Measurements from ENCODE around the gene FAM78B.

FAM78B gene

DNA sequence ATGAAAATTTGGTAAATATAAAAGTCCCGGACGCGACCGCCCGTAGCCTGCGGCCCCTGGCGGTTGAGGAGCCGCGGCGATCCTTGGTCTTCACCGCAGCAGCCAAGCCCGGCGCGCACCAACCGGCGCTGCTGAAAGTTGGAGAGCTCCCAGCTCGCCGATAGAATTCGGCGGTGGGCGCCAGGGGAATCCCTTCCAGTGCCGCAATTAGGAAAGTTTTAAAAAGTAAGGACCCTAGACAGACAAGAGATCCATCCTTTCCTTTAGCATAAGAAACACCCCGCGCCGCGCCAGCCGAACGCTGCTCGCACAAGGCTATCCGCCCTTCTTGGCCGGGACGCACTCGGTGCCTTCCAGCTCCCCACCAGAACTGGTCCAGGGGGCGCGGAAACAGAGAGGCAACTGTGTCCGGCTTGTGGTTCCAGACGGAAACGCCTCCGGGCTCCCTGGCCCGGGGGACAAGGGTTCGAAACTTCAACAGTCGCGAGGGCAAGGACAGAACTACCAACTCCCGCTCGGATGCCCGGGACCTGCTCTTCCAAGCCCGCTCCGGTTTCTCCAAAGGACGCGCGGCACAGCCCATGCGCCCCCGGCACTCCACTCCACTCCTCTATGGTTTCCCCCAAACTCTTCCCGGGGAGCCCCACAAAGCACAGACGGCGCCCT, 1.7 kb downstream of the FAM78B start:
- Histone ChIP-seq H3K36me3 (ENCODE audit: insufficient read depth, low read length) (no peaks in the 10 kb centered on the region), H3K27me3 (ENCODE audit: insufficient read depth, low read length) (peaks cover 64% of the 10 kb centered on the region), H3K27ac (ENCODE audit: low read depth, low read length) (no peak overlapping the region), H3K79me2 (ENCODE audit: control insufficient read depth, insufficient read depth, low read length, unreplicated experiment) (no peaks in the 10 kb centered on the region), H3K4me1 (ENCODE audit: control insufficient read depth, insufficient read depth, low read length, unreplicated experiment) (no peaks in the 10 kb centered on the region), H2AFZ (ENCODE audit: low read length, unreplicated experiment) (no peak overlapping the region), H3K4me3 (ENCODE audit: low read depth, low read length) (no peak overlapping the region)

DNA sequence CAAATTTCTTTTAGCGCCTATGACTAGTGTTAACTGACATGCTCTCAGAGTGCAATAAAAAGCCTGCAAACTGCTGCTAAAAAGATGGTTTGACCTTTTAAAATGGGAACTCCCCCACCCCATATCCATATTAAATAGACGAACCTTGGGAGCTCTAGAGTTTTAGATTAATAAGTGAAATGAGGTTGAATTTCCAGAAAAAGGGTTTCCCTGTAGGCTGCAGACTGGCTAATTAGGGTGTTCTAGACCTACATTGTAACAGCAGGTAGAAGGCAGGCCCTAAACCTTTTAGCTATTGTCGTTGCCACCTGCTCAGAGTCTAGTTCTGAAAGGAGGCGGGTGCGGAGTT, 2.2 kb downstream of the FAM78B start:
- no peaks in the 10 kb centered on the region for H3K36me3 ChIP-seq (ENCODE audit: insufficient read depth, low read length)
- no peaks in the 10 kb centered on the region for H3K79me2 ChIP-seq (ENCODE audit: control insufficient read depth, insufficient read depth, low read length, unreplicated experiment)
- no peak overlapping the region for H3K4me3 ChIP-seq (ENCODE audit: low read depth, low read length)
- H3K4me1 ChIP-seq (ENCODE audit: control insufficient read depth, insufficient read depth, low read length, unreplicated experiment) = no peaks in the 10 kb centered on the region
- no peak overlapping the region for H3K27ac ChIP-seq (ENCODE audit: low read depth, low read length)
- peaks cover 64% of the 10 kb centered on the region for H3K27me3 ChIP-seq (ENCODE audit: insufficient read depth, low read length)
- no peak overlapping the region for H2AFZ ChIP-seq (ENCODE audit: low read length, unreplicated experiment)

DNA sequence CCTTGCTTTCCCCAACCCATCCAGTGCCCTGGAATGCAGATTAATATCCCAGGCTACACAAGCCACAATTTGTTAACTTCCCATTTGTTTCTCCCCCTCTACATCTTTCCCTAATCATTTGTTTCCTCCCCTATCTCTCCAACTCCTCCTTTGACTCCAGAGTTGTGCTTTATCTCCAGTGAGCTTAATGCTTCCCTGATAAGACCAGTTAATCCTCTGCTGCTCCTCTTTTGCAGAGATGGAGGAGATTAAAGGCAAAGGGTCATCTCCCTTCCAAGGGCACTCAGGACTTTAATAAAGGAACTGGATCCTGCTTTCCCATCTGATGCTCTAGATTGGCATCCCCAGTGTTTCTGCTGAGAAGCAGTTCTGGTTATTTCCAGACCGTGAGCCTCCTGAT, 7.1 kb downstream of the FAM78B start:
- Histone ChIP-seq H3K27ac (ENCODE audit: low read depth, low read length) (no peak overlapping the region), H3K4me3 (ENCODE audit: low read depth, low read length) (no peak overlapping the region), H3K79me2 (ENCODE audit: control insufficient read depth, insufficient read depth, low read length, unreplicated experiment) (no peaks in the 10 kb centered on the region)

DNA sequence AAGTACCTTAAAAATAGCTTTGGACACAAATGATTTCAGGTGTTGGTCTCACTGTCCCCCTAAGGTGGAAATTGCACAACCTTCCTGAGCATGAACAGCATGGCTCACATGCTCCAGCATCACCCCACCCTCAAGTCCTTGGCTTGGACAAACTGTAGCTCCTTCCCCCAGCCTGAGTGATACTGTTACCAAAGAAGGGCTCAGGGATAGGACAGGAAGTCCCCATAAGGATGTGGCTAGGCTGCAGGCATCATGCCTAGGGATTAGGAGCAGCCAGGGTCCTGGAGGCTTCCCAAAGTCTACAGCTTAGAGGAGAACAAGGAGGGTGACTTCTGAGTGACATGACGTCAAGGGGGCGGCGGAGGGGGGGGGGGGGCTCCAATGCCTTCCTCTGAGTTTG, 10.1 kb downstream of the FAM78B start:
- Histone ChIP-seq H2AFZ (ENCODE audit: low read length, unreplicated experiment) (no peak overlapping the region), H3K27ac (ENCODE audit: low read depth, low read length) (no peak overlapping the region), H3K79me2 (ENCODE audit: control insufficient read depth, insufficient read depth, low read length, unreplicated experiment) (no peaks in the 10 kb centered on the region), H3K36me3 (ENCODE audit: insufficient read depth, low read length) (no peaks in the 10 kb centered on the region), H3K4me3 (ENCODE audit: low read depth, low read length) (no peak overlapping the region), H3K27me3 (ENCODE audit: insufficient read depth, low read length) (peaks cover under 1% of the 10 kb centered on the region; the same call in 1 of the 2 replicates), H3K4me1 (ENCODE audit: control insufficient read depth, insufficient read depth, low read length, unreplicated experiment) (no peaks in the 10 kb centered on the region)

More for the DNA sequence above, 7.1 kb downstream of the FAM78B start:
- H3K4me1 ChIP-seq (ENCODE audit: control insufficient read depth, insufficient read depth, low read length, unreplicated experiment) = no peaks in the 10 kb centered on the region
- H2AFZ ChIP-seq (ENCODE audit: low read length, unreplicated experiment) = no peak overlapping the region
- no peaks in the 10 kb centered on the region for H3K36me3 ChIP-seq (ENCODE audit: insufficient read depth, low read length)
- H3K27me3 ChIP-seq (ENCODE audit: insufficient read depth, low read length) = peaks cover 30% of the 10 kb centered on the region

DNA sequence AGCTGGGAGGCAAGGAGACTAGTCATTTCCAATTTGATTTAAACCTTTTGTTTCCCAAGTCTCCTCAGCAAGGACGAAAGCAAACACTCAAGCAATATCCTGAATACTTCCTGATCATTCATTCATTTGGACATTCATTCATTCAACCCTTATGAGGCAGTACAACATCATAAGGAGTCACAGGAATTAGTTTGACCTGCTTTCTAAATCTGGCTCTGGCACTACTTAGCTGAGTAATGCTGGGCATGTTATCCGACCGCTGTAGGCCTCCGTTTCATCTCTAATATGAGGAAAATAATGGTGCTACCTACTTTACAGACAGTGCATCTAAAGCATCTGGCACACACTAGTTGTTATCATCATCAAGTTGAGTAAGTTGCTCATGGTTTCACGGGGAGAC, 11.7 kb downstream of the FAM78B start:
- no peak overlapping the region for H2AFZ ChIP-seq (ENCODE audit: low read length, unreplicated experiment)
- H3K27ac ChIP-seq (ENCODE audit: low read depth, low read length) = no peak overlapping the region
- no peaks in the 10 kb centered on the region for H3K27me3 ChIP-seq (ENCODE audit: insufficient read depth, low read length)
- no peaks in the 10 kb centered on the region for H3K79me2 ChIP-seq (ENCODE audit: control insufficient read depth, insufficient read depth, low read length, unreplicated experiment)
- no peaks in the 10 kb centered on the region for H3K36me3 ChIP-seq (ENCODE audit: insufficient read depth, low read length)
- no peaks in the 10 kb centered on the region for H3K4me1 ChIP-seq (ENCODE audit: control insufficient read depth, insufficient read depth, low read length, unreplicated experiment)
- no peak overlapping the region for H3K4me3 ChIP-seq (ENCODE audit: low read depth, low read length)

DNA sequence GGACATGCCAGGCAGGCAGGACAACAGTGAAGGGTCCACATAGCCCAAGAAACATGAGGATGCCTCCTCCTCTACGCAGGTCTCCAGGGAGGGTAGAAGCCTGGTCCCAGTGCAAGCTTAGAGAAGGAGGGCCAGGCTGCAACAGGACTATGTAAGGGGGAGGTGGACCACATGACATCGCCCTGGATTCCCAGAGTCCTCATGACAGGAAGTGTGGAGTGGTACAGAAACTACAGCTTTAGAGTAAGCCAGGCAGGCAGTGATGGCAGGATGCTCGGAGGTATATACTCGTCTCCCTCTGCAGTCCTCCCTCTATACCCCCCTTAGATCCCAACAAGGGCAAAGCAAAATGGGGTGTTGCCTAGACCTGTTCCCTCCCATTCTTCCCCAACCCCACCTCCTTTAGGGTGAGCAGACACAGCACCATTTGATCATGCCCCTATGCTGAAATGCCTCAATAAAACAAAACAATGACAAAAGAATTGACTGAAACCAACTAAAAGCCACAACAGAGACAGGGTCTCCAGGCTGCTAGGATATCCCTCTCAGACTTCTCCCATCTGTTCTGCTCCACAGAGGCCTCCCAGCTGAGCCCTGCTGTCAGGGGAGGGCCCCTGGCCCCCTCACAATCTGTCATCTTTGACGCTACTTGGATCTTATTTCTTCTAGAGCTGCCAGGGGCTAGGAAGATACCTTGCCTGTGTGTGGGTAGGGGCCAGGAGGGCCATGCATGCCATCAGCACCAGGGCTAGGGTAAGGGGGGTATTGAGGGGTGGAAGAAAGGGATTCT, 13.1 kb downstream of the FAM78B start:
- H3K36me3 ChIP-seq (ENCODE audit: insufficient read depth, low read length) = no peaks in the 10 kb centered on the region
- no peaks in the 10 kb centered on the region for H3K27me3 ChIP-seq (ENCODE audit: insufficient read depth, low read length)
- no peak overlapping the region for H3K27ac ChIP-seq (ENCODE audit: low read depth, low read length)
- no peaks in the 10 kb centered on the region for H3K4me1 ChIP-seq (ENCODE audit: control insufficient read depth, insufficient read depth, low read length, unreplicated experiment)
- no peaks in the 10 kb centered on the region for H3K79me2 ChIP-seq (ENCODE audit: control insufficient read depth, insufficient read depth, low read length, unreplicated experiment)
- no peak overlapping the region for H2AFZ ChIP-seq (ENCODE audit: low read length, unreplicated experiment)
- no peak overlapping the region for H3K4me3 ChIP-seq (ENCODE audit: low read depth, low read length)

DNA sequence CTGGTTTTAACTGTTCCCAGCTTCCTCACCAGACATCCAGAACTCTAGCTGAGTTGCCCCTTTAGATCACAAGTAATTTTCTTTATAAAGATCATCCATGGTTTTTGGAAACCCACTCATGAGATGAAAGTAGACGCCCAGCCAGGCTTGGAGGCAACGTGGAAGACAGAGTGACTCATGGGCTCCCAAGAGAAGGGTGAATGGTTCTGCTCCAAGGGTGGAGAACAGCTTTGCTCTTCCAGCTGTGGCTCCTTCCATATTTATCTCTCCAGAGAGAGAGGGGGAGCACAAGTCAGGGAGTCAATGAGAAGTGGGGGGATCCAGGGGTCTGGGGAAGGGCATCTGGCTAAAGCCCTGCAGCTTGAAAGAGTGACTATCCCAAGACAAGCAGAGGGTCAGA, 13.8 kb downstream of the FAM78B start:
- Histone ChIP-seq H3K4me1 (ENCODE audit: control insufficient read depth, insufficient read depth, low read length, unreplicated experiment) (no peaks in the 10 kb centered on the region), H2AFZ (ENCODE audit: low read length, unreplicated experiment) (no peak overlapping the region), H3K27me3 (ENCODE audit: insufficient read depth, low read length) (no peaks in the 10 kb centered on the region), H3K36me3 (ENCODE audit: insufficient read depth, low read length) (no peaks in the 10 kb centered on the region), H3K79me2 (ENCODE audit: control insufficient read depth, insufficient read depth, low read length, unreplicated experiment) (no peaks in the 10 kb centered on the region), H3K27ac (ENCODE audit: low read depth, low read length) (no peak overlapping the region), H3K4me3 (ENCODE audit: low read depth, low read length) (no peak overlapping the region)

DNA sequence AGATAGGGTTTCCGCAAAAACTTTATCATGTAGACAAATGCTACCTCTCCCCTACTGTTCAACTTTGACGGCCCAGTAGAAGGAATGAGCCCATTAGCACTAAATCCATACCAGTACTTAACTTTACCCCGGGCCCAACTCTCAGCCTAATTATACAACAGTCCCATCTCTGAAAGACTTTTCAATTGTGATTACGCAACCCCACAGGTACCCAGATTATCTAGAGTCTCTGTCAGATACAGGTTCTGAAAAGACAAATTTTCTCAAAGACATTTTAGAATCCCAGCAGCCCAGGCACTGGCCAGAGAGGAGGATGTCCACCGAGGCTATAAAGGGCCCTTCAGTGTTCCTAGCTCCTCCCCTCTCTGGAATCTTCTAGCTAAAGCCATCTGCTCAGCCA, 15.0 kb downstream of the FAM78B start:
- H3K79me2 ChIP-seq (ENCODE audit: control insufficient read depth, insufficient read depth, low read length, unreplicated experiment) = no peaks in the 10 kb centered on the region

DNA sequence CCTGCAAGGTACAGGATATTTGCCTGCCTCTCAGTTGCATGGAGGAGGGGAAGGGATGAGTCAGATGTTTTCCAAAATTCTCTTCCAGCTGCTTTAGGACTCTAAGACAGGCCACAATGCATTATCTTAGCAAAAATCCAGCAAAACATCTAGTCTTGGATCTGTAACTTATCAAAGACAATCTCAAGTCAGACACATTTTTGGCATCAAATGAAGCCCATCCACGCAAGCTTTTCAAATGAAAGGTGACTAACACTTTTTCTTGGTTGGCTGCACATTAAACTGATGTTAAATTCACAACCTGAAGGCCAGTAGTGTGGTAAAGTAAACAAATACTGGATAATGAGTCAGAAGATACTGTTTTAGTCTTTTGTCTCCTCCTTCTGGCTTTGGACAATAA, 21.3 kb downstream of the FAM78B start:
- no peak overlapping the region for H2AFZ ChIP-seq (ENCODE audit: low read length, unreplicated experiment)
- no peaks in the 10 kb centered on the region for H3K79me2 ChIP-seq (ENCODE audit: control insufficient read depth, insufficient read depth, low read length, unreplicated experiment)
- no peak overlapping the region for H3K27ac ChIP-seq (ENCODE audit: low read depth, low read length)
- H3K4me3 ChIP-seq (ENCODE audit: low read depth, low read length) = no peak overlapping the region
- H3K36me3 ChIP-seq (ENCODE audit: insufficient read depth, low read length) = no peaks in the 10 kb centered on the region
- no peaks in the 10 kb centered on the region for H3K27me3 ChIP-seq (ENCODE audit: insufficient read depth, low read length)
- no peaks in the 10 kb centered on the region for H3K4me1 ChIP-seq (ENCODE audit: control insufficient read depth, insufficient read depth, low read length, unreplicated experiment)

More for the DNA sequence above, 15.0 kb downstream of the FAM78B start:
- Histone ChIP-seq H2AFZ (ENCODE audit: low read length, unreplicated experiment) (no peak overlapping the region), H3K4me1 (ENCODE audit: control insufficient read depth, insufficient read depth, low read length, unreplicated experiment) (no peaks in the 10 kb centered on the region), H3K27ac (ENCODE audit: low read depth, low read length) (no peak overlapping the region), H3K27me3 (ENCODE audit: insufficient read depth, low read length) (no peaks in the 10 kb centered on the region), H3K36me3 (ENCODE audit: insufficient read depth, low read length) (no peaks in the 10 kb centered on the region), H3K4me3 (ENCODE audit: low read depth, low read length) (no peak overlapping the region)

DNA sequence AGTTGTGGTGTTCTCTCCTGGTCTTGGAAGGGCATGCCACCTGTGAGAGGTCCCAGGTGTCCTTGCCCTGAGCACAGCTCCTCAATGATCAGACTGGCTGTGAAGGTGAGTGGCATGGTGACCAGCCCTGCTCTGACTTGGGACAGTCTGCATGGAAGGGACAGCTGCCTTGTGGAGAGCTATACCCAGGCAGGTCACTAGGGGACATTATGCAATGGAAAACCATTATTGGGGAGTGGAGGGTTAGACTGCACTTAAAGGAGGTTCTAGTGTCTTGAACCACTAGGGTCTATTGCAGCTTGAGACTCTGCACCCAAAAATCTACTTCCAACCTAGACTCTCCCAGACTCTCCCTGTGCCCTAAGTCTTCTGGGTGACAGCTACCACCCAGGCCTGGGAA, 24.8 kb downstream of the FAM78B start:
- Histone ChIP-seq H3K27me3 (ENCODE audit: insufficient read depth, low read length) (no peaks in the 10 kb centered on the region), H2AFZ (ENCODE audit: low read length, unreplicated experiment) (no peak overlapping the region), H3K36me3 (ENCODE audit: insufficient read depth, low read length) (no peaks in the 10 kb centered on the region), H3K79me2 (ENCODE audit: control insufficient read depth, insufficient read depth, low read length, unreplicated experiment) (no peaks in the 10 kb centered on the region), H3K4me3 (ENCODE audit: low read depth, low read length) (no peak overlapping the region), H3K4me1 (ENCODE audit: control insufficient read depth, insufficient read depth, low read length, unreplicated experiment) (no peaks in the 10 kb centered on the region), H3K27ac (ENCODE audit: low read depth, low read length) (no peak overlapping the region)

DNA sequence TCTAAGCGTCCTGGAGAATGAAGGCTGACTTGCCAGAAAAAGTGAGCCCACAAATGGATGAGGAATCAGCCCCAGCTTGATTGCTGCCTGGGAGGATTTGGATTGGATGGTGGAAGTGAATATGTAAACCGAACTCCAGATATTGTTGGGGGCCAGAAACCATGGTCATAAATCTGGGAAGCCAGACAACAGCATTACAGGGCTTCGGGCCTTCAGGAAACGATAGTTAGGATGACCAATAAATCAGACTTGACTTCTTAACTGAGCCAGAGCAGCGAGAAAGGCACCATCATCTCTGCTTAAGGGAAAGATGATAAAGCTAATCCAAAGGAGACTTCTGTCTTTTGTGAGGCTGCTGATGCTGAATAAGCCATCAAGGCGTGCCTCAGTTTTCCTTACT, 26.6 kb downstream of the FAM78B start:
- Histone ChIP-seq H3K27ac (ENCODE audit: low read depth, low read length) (no peak overlapping the region), H3K79me2 (ENCODE audit: control insufficient read depth, insufficient read depth, low read length, unreplicated experiment) (no peaks in the 10 kb centered on the region), H3K4me1 (ENCODE audit: control insufficient read depth, insufficient read depth, low read length, unreplicated experiment) (no peaks in the 10 kb centered on the region), H3K4me3 (ENCODE audit: low read depth, low read length) (no peak overlapping the region), H2AFZ (ENCODE audit: low read length, unreplicated experiment) (no peak overlapping the region), H3K27me3 (ENCODE audit: insufficient read depth, low read length) (no peaks in the 10 kb centered on the region), H3K36me3 (ENCODE audit: insufficient read depth, low read length) (no peaks in the 10 kb centered on the region)
